HG02623 (cell line): ENCODE measurements around the gene IGFLR1.

ENCODE experiments used
- ATAC-seq: cut with Tn5 transposase; IDR thresholded peaks from one replicate; pipeline ENCODE4 v1.9.1; 2021; ENCODE audit warnings: moderate library complexity; ENCODE audit not compliant: unreplicated experiment

The IGFLR1 gene, protein sequence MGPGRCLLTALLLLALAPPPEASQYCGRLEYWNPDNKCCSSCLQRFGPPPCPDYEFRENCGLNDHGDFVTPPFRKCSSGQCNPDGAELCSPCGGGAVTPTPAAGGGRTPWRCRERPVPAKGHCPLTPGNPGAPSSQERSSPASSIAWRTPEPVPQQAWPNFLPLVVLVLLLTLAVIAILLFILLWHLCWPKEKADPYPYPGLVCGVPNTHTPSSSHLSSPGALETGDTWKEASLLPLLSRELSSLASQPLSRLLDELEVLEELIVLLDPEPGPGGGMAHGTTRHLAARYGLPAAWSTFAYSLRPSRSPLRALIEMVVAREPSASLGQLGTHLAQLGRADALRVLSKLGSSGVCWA

DNA sequence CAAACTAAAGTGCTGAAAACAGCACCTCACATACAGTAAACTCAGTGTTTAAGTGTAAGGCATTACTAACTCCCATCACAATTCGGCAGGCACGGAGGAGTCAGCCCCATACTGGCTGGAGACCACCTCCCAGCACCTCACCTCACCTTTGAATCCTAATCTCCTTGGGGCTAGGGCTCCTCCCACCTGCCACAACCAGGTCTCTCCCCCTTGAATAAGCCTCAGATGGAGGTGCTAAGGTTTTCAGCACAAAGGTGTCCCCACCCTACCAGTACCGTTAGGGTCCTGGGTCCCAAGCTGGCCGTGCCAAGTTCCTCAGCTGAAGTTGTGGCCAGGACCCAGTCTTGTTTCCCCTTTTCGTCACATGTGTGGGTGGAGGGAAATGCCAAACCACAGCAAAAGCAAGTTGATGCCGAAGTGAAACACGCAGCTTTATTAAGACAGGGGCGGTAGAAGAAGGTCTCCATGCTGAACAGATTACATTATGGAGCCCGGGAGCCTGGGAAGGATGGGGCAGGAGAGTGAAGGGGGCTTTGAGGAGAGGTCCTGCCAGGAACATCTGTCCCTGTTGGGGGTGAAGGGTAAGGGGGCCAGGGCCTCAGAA, at the start of gene IGFLR1:
IGFLR1 (minus strand) TSS at position 332 of the 604 bp plus-strand sequence. CDS start 1,272 bp downstream, outside the sequence.
- no peak for ATAC-seq

DNA sequence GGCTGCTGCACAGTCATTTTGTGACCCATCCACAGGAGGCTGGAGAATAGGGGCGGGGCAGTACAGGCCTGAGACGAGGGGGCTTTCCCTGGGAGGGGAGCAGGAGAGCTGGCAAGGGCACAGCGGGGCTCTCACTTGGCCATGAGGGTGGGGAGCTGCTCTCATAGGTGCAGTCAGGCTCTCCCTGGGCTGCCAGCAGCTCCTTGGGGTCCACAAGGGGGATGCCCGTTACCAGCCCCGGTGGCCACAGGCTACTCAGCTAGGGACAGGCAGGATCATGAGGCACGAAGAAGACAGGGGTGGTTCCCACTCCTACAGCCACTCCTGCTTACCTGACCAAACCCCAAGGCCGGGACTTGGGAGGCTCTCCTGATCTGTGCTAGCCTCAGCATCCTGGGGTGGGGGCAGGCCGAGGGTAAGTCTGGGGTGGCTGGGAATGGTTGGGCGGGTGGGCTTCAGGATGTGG, 49.6 kb upstream of the IGFLR1 start:
- no peak for ATAC-seq

DNA sequence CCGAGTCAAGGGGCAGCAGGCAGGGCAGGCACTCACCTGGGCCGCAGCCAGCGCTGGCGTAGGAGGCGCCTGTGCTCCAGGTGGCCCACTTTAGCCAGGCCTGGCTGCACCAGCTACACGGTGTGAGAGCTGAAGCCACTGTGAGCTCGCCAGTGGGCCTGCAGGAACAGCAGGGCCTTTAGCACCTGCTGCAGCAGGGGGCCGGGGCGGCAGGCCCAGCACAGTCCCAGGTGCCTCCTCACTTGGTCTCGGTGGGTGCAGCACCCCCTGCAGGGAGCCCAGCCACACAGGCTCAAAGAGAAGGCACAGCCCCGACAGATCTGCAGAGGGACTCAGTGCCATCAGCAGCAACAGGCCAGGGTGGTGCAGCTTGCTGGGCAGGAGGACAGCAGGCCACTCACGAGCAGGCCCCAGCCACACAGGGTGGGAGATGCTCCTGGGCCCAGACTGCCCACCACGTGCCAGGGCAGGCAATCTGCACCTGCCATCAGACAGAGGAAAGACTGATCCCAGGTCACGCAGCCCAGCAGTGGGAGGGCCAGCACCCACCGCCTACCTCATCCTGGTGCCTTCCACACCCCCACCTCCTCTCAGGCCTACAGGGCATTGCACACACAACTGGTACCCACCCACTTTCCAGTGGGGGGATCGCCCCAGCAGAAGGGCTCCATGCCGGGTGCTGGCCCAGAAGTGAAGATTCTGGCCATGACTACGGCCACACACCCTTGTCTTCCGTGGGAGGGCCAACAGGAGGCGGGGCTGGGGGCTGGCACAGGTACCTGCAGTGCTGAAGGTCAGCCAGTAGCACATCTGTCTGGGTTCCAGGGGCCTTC, 48.9 kb upstream of the IGFLR1 start:
- ATAC-seq, result no peak

DNA sequence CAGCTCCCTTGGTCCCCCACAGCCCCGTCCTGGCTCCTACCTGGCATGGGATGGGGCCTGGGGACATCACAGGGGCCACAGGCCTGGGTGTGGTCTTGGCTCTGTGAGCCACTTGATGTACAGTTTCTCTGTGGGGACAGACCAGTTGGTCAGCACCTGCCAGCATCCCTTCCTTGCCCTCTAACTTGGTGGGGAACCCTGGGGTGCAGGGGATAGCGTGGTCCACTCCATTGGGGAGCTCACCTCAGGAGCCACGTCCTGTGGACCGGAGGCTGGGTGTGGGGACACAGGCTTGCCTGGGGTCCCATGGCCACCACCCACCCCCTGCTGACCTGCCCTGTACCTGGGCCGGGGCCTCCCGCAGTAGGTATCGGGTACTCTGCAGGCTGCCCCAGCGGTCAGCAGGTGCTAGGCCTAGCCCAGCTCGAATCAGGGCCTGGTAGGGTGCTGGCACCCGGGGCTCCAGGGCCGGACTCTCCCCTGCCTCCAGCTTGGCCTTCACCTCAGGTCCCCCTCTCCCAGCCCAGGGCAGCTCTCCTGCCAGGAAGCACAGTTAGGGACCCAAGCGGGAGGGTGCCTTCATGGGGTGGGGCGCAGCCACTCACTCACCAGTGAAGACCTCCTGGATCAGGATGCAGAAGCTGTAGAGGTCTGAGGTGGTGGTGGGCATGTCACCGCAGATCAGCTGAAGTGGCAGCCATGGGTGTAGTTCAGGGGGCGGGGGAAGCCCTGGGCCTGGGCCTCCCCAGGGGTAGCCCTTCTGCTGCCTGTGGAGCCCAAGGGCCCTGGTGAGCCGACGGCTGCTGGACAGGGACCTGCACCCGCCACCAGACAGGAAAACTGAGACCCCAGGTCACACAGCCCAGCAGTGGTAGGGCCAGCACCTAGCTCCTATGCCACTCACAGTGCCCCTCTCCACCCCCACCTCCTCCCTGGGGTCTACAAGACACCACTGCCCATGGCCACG, 48.0 kb upstream of the IGFLR1 start:
- ATAC-seq, result no peak

DNA sequence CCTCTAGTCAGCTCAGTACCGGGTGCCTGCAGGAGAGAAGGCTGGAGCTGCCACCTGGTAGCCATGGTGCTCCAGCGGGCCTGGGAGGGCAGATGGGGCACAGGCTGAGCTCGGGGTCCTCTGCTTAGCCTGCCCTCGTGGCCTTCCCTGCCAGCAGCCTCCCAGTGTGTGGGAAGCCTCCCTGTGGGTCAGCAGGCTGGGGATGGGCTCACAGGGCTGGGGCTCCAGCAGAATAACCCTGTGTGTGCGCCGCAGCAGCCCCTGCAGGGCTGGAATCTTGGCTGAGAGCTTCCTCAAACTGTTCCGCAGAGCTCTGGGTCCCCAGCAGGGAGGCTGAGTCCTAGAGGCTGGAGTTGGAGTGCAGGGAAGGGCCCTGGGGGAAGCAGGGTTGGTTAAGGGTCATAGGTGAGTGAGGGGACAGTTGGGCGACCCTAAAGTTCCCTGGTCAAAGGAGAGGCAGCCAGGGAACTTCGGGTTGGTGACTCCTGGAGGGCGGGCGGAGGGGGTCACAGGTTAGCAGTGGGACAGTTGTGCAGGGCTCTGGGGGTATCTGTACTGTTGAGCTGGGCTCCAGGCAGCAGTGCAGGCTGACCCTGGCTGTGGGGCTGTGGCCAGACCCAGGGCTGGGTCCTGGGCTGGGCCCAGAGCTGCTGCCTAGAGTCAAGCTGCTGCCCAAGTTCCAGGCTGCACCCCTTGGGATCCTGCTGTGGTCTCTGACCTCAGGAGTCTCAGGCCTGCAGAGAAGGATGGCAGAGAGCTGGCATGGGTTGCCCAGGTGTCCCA, 47.1 kb upstream of the IGFLR1 start:
- ATAC-seq, result no peak

DNA sequence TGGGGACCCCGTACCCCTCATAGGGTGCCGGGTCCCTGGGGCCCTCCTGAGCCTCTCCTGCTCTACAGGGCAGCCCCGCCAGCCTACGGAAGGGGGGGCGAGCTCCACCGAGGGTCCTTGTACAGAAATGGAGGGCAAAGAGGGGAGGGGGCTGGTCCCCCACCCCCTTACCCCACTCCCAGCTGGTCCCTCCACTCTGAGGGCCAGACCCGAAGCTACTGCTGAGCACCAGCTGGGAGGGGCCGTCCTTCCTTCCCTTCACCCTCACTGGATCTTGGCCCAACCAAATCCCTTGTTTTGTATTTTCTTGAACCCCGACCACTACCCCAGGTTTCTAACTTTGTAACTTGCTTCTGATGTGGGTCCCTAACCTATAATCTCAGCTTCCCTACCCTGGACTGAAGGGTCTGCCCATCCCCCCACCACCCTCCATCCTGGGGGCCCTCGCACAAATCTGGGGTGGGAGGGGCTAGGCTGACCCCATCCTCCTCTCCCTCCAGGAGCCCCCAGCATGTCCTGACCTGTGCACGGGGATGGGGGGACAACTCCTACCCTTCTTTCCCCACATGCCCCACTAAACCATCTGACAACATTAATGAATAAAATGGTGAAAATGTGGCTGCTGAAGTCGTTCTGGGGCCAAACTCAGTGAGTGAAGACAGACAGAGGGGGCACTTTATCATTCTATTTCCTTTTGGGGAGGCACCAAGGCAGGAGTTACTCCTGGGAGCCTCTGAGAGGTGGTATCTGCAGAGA, 46.1 kb upstream of the IGFLR1 start:
- no peak for ATAC-seq

DNA sequence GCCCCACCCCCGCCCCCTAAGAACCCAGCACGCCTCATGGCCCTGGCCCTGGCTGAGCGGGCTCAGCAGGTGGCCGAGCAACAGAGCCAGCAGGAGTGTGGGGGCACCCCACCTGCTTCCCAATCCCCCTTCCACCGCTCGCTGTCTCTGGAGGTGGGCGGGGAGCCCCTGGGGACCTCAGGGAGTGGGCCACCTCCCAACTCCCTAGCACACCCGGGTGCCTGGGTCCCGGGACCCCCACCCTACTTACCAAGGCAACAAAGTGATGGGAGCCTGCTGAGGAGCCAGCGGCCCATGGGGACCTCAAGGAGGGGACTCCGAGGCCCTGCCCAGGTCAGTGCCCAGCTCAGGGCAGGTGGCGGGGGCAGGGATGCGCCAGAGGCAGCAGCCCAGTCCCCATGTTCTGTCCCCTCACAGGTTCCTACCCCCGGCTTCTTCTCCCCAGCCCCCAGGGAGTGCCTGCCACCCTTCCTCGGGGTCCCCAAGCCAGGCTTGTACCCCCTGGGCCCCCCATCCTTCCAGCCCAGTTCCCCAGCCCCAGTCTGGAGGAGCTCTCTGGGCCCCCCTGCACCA, 45.1 kb upstream of the IGFLR1 start:
- ATAC-seq, result no peak

DNA sequence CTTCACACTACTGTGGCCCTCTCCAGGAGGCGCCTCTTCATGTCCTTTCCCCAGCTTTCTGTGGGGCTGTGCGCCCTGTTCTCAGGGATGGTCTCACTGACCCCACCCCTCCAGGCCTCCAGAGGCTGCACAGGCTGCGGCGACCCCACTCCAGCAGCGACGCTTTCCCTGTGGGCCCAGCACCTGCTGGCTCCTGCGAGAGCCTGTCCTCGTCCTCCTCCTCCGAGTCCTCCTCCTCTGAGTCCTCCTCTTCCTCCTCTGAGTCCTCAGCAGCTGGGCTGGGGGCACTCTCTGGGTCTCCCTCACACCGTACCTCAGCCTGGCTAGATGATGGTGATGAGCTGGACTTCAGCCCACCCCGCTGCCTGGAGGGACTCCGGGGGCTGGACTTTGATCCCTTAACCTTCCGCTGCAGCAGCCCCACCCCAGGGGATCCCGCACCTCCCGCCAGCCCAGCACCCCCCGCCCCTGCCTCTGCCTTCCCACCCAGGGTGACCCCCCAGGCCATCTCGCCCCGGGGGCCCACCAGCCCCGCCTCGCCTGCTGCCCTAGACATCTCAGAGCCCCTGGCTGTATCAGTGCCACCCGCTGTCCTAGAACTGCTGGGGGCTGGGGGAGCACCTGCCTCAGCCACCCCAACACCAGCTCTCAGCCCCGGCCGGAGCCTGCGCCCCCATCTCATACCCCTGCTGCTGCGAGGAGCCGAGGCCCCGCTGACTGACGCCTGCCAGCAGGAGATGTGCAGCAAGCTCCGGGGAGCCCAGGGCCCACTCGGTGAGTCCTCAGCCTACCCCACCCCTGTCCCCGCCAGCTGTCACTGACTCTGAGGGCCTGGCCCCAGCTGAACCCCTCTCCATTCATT, 44.3 kb upstream of the IGFLR1 start:
- ATAC-seq, result no peak

DNA sequence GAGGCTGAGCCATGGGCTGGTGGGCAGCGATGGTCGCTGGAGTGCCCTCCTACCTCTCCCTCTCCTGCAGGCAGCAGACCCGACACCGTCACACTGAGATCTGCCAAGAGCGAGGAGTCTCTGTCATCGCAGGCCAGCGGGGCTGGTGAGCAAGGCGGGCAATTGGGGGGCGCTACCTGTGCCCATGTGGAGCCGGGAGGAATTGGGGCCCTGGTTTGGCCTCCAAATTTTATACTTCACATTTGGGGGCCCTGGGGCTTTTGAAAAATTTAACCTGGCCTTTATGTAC, 43.0 kb upstream of the IGFLR1 start:
- no peak for ATAC-seq

DNA sequence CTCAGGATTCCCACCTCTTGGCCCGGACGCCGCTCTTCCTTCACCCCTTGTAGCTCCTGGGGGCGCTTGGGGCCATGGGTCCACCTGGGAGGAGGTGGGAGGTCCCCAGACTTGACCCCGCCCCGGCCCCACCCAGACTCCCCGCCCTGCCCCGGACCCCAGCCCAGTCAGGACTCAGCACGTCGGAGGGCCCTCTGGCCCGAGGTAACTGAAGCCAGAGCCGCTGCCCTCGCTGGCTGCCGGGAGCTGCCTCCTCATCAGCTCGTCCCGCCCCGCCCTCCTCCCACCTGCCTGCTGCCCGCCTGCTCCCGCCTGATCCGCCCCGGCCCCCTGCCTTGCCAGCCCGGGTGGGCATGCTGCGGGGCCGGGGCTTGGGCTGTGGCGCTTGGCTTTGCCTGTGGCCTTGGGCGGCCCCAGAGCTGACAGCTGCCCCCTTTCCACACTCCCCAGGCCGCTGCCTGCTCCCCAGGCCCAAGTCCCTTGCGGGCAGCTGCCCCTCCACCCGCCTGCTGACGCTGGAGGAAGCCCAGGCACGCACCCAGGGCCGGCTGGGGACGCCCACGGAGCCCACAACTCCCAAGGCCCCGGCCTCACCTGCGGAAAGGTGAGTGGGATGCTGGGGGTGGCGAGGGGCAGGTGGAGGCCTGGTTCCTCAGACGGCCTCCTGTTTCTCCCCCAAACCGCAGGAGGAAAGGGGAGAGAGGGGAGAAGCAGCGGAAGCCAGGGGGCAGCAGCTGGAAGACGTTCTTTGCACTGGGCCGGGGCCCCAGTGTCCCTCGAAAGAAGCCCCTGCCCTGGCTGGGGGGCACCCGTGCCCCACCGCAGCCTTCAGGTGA, 42.5 kb upstream of the IGFLR1 start:
- ATAC-seq, result no peak

DNA sequence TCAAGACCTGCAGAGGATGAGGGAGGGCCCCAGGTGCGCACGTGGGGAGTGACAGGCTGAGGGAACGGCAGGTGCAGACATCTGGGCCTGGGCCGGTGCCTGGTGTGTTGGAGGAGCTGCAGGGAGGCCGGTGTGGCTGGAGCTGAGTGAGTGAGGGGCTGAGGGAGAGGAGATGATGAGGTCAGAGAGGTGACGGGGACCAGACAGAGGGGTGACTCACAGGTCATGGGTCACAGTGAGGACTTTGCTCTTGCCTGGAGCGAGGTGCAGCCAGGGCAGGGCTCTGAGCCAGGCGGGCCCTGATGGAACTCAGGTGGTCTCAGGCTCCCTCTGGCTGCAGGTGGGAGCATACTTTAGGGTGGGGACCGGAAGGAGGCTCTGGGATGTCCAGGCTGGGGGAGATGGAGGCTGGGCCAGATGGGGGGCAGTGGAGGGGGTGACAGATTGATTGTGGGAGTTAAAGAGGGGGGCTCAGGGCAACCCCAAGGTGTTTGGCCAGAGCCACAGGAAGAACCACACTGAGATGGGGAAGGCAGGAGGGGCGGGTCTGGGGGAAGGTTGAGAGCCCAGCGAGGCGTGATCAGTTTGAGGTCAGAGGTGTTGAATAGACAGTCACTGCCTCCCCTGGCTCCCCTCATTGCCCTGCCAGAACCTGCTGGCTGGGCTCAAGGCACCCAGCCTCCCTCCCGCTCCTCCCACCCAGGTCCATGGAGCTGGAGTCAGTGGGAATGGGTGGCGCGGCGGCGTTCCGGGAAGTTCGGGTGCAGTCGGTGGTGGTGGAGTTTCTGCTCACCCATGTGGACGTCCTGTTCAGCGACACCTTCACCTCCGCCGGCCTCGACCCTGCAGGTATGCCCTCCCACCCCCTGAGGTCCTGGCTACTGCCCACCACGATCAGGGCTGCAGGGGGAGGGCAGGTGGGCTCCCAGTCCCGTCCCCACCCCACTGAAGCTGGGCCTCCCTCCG, 41.5 kb upstream of the IGFLR1 start:
- ATAC-seq, result no peak

DNA sequence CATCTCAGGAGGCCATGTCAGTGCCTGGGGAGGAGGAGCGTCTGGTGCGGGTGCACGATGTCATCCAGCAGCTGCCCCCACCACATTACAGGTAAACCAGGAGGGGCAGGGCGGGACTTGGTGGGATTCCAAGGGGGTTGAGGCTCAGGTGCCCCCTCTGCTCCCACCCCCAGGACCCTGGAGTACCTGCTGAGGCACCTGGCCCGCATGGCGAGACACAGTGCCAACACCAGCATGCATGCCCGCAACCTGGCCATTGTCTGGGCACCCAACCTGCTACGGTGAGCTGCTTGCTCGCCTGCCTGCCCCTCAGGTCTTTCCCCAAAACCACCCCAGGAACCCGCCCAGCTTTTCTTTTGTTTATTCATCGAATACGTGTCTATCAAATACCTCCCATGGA, 40.3 kb upstream of the IGFLR1 start:
- no peak for ATAC-seq

DNA sequence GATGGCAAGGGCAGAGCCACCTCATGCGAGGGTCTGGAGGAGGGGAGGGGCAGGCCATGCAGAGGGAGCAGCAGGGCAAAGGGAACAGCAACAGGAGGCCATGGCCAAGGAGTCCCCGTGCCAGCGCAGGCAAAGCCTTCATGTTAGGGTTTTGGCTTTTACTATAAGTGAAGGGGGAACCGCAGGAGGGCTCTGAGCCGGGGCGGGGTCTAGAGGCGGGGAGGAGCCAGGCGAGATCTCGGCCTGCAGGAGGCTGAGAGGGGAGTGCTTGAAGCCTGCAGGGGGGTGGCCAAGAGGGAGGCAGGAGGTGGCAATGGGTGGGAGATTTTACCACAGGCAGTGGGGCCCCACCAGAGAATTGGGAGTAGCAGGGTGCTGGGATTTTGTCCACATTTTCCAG, 39.4 kb upstream of the IGFLR1 start:
- no peak for ATAC-seq

DNA sequence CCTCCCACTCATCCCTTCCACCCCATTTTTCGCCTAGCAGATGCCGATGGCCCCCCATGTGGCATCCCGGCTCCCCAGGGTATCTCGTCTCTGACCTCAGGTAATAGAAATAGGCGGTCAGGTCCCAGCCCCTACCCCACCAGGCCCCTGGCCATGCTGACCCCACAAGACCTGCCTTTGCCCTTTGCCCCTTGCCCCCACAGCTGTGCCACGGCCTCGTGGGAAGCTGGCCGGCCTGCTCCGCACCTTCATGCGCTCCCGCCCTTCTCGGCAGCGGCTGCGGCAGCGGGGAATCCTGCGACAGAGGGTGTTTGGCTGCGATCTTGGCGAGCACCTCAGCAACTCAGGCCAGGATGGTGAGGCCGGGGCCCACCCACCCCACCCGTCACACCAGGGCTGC, 38.5 kb upstream of the IGFLR1 start:
- no peak for ATAC-seq

DNA sequence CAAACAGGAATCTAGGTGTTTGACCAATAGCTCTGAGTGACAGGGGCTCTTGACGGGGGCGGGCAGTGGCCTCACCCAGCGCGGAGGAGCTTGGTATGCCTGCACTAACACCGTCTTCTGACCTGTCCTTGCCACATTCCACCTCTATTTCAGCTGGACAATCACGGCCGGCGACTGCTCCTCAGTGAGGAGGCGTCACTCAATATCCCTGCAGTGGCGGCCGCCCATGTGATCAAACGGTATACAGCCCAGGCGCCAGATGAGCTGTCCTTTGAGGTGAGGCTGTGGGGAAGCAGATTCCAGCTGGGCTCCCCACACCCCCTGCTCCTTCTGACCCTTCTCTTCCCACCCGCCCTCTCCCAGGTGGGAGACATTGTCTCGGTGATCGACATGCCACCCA, 37.8 kb upstream of the IGFLR1 start:
- no peak for ATAC-seq

DNA sequence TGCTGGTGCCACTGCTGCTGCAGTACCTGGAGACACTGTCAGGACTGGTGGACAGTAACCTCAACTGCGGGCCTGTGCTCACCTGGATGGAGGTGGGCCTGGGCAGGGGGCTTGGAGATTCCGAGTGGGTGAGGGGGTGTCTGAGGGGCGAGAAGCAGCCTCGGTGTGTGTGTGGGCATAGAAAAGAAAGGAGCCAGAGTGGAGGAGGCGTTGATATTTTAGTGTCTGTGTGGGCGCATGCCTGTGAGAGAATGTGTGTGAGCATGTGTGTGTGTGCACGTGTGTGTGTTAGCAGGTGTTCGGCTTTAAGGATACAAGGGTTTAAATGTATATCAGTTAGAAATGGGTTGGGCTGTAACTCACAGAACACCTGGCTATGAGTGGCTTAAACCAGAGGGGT, 36.8 kb upstream of the IGFLR1 start:
- no peak for ATAC-seq
